ENCODE measurements around the gene B4GALNT3.
A peak's percentile ranks its signal among the peaks of the same experiment; 100 is the strongest.

The B4GALNT3 gene

DNA sequence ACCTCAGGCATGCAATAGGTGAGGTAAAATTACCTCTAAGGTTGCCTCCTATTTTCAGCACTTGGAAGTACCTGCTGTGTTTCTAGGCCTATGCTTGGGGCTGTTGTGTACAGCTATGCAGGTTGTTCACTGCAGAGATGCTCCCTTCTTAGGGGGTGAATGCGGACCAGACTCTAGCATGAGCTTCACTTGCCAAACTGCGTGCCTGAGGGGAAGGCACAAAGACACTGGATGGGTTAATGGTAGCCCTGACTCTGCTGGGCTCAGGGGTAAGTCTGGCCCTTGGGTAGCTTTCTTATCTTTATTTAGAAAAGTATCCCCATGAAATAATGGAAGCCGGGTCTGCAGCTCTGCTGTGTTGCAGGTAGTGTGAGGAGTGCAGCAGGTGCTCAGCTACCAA lies 35.7 kb downstream of the B4GALNT3 start:
- Histone ChIP-seq H3K9ac (ENCODE audit: low read depth, low read length) (no peak overlapping the region), H3K4me1 (ENCODE audit: control insufficient read depth, insufficient read depth, low read length) (no peaks in the 10 kb centered on the region), H3K9me3 (ENCODE audit: control insufficient read depth, insufficient read depth, low read length) (peaks cover 7% of the 10 kb centered on the region; the same call in 1 of the 2 replicates), H3K27ac (ENCODE audit: low read depth, low read length) (no peak overlapping the region), H3K36me3 (ENCODE audit: control insufficient read depth, insufficient read depth, low read length) (no peaks in the 10 kb centered on the region), H3K4me3 (ENCODE audit: low read depth, low read length) (no peak overlapping the region), H3K27me3 (ENCODE audit: control insufficient read depth, insufficient read depth, low read length) (no peaks in the 10 kb centered on the region)

DNA sequence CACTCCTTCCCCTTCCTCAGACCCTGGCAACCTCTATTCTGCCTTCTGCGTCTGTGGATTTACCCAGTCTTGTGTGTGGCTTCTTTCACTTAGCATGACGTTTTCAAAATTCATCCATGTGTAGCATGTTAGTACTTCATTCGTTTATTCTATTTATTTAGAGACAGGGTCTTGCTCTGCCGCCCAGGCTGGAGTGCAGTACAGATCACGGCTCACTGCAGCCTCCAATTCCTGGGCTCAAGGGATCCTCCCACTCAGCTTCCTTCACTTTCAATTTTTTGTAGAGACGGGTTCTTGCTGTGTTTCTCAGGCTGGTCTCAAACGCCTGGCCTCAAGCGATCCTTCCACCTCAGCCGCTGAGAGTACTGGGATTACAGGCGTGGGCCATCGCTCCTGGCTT lies 37.0 kb downstream of the B4GALNT3 start:
- H3K9me3 ChIP-seq (ENCODE audit: control insufficient read depth, insufficient read depth, low read length), result peaks cover 3% of the 10 kb centered on the region; the same call in 1 of the 2 replicates
- no peak overlapping the region for H3K27ac ChIP-seq (ENCODE audit: low read depth, low read length)
- H3K36me3 ChIP-seq (ENCODE audit: control insufficient read depth, insufficient read depth, low read length), result no peaks in the 10 kb centered on the region
- H3K4me1 ChIP-seq (ENCODE audit: control insufficient read depth, insufficient read depth, low read length), result no peaks in the 10 kb centered on the region
- H3K9ac ChIP-seq (ENCODE audit: low read depth, low read length), result no peak overlapping the region
- no peaks in the 10 kb centered on the region for H3K27me3 ChIP-seq (ENCODE audit: control insufficient read depth, insufficient read depth, low read length)
- H3K4me3 ChIP-seq (ENCODE audit: low read depth, low read length), result no peak overlapping the region

DNA sequence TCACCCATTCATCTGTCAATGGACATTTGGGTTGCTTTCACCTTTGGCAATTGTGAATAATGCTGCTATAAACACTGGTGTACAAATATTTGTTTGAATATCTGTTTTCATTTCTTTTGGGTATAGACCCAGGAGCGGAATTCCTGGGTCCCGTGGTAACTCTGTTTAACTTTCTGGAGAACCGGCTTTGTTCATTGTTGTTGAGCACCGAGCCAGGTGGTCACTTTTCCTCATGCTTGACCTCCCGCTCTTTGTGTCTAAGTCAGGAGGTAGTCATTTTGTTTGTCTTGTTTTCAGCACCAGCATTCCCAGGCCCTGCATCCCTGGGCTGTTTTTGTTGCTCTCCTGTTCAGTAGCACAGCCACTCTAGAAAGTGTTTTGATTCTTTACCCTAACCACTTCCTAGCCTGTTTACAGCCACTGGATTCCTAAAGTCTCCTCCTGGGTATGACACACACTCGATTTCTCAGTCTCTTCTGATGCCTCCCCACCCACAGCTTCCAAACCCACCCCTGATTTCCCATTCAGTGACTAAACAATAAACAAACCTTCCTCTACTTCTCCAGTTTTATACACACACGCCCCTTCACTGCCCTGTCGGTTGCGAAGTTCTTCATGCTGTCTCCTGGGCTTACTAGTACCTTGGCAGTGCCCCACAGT lies 37.9 kb downstream of the B4GALNT3 start:
- H3K27ac ChIP-seq (ENCODE audit: low read depth, low read length), result peak overlapping the region; percentile 28
- no peaks in the 10 kb centered on the region for H3K27me3 ChIP-seq (ENCODE audit: control insufficient read depth, insufficient read depth, low read length)
- no peaks in the 10 kb centered on the region; the same call in 1 of the 2 replicates for H3K9me3 ChIP-seq (ENCODE audit: control insufficient read depth, insufficient read depth, low read length)
- H3K4me3 ChIP-seq (ENCODE audit: low read depth, low read length), result no peak overlapping the region
- no peak overlapping the region for H3K9ac ChIP-seq (ENCODE audit: low read depth, low read length)
- 0 out of 2 replicates have a peak, but pooled peaks cover 5% of the 10 kb centered on the region for H3K4me1 ChIP-seq (ENCODE audit: control insufficient read depth, insufficient read depth, low read length)
- H3K36me3 ChIP-seq (ENCODE audit: control insufficient read depth, insufficient read depth, low read length), result no peaks in the 10 kb centered on the region

DNA sequence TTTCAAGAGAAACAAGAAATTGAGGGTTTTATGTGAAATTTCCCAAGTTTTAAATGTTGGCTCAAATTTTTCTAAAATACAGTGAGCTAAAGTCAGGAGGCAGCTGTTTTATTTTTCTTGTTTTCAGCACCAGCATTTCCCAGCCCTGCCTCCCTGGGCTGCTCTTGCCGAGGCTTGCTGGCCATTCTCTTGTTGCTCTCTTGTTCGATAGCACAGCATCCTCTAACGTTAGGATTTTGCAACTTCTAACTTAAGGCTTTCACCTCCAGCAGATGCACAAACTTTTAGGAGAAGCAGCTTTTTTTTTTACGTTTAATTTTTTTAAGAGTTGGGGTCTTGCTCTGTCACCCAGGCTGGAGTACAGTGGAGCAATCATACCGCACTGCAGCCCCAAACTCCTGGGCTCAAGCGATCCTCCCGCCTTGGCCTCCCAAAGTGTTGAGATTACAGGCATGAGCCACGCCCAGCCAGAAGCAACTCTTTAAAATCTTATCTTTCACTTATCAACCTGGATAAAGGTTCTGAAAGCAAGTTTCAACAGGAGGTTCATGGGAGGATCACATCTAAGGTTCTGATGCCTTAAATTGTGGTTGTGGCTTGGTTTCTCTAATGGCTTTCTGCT lies 40.2 kb downstream of the B4GALNT3 start:
- H3K9ac ChIP-seq (ENCODE audit: low read depth, low read length), result no peak overlapping the region
- H3K4me3 ChIP-seq (ENCODE audit: low read depth, low read length), result no peak overlapping the region
- no peaks in the 10 kb centered on the region for H3K36me3 ChIP-seq (ENCODE audit: control insufficient read depth, insufficient read depth, low read length)
- no peaks in the 10 kb centered on the region for H3K9me3 ChIP-seq (ENCODE audit: control insufficient read depth, insufficient read depth, low read length)
- no peaks in the 10 kb centered on the region for H3K27me3 ChIP-seq (ENCODE audit: control insufficient read depth, insufficient read depth, low read length)
- no peak overlapping the region for H3K27ac ChIP-seq (ENCODE audit: low read depth, low read length)
- H3K4me1 ChIP-seq (ENCODE audit: control insufficient read depth, insufficient read depth, low read length), result 0 out of 2 replicates have a peak, but pooled peaks cover 11% of the 10 kb centered on the region

DNA sequence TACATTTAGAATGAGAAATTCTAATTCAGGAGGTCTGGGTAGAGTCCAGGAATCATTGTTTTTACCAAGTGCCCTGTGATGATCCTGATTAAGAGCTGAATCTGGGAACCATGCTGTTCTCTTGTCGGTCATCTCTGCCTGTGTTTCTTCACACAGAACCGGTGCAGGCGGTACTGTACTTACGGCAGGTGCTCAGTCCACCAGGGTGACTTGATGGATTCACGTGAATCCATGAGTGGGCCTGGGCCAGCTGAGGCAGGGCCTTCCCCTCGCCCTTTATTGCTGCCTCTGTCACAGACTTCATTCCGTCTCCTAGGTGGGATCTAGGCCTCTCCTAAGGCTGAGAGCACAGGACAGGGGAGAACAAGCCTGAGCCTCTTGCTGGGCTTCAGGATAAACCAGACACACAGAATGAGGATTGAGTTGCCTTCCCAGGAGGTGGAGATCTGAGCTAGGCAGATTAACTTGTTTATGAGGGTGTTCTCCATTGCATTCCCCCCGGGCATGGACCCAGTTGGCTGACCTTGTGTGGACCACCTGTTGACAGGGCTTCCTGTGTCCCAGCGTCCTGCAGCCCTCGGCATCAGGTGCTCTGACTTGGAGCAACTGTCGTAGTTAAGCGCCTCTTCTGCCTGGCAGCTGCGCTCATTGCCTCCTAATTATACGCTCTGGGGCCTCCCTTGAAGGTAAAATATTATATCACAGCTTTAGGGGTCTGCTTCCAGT lies 42.1 kb downstream of the B4GALNT3 start:
- Histone ChIP-seq H3K9me3 (ENCODE audit: control insufficient read depth, insufficient read depth, low read length) (no peaks in the 10 kb centered on the region), H3K27ac (ENCODE audit: low read depth, low read length) (no peak overlapping the region), H3K27me3 (ENCODE audit: control insufficient read depth, insufficient read depth, low read length) (no peaks in the 10 kb centered on the region), H3K4me3 (ENCODE audit: low read depth, low read length) (no peak overlapping the region), H3K36me3 (ENCODE audit: control insufficient read depth, insufficient read depth, low read length) (no peaks in the 10 kb centered on the region), H3K4me1 (ENCODE audit: control insufficient read depth, insufficient read depth, low read length) (0 out of 2 replicates have a peak, but pooled peaks cover 11% of the 10 kb centered on the region), H3K9ac (ENCODE audit: low read depth, low read length) (no peak overlapping the region)

DNA sequence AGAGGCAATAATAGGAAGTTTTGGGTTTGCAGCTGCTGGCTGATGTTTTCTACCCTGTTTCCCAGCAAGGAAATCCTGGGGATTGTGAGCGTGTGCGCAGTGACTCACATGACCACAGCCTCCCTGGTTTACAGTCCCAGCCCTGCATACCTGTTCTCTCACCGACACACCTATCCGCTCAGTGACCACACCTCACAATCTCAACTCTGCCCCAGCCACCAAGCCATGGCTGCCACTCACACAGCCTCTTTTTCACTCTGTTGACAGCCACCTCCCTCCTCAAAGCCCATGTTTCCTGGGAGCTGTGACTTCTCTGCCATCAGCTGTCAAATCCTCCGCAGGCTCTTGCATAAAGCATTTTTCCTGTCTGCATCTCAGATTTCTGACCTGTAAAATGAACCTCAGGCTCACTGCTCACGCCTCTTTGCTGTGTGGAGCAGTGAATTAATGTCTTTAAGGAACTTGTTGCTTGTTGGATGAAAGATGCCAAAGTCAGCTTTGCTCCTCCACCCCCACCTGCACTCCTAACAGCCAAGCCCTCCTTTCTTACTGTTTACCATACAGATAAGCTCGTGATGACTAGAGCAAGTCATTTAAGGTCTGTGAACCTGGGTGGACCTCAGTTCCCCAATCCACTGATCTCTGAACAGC lies 43.5 kb downstream of the B4GALNT3 start:
- no peaks in the 10 kb centered on the region for H3K9me3 ChIP-seq (ENCODE audit: control insufficient read depth, insufficient read depth, low read length)
- 0 out of 2 replicates have a peak, but pooled peaks cover 11% of the 10 kb centered on the region for H3K4me1 ChIP-seq (ENCODE audit: control insufficient read depth, insufficient read depth, low read length)
- H3K4me3 ChIP-seq (ENCODE audit: low read depth, low read length), result no peak overlapping the region
- no peaks in the 10 kb centered on the region for H3K27me3 ChIP-seq (ENCODE audit: control insufficient read depth, insufficient read depth, low read length)
- no peaks in the 10 kb centered on the region for H3K36me3 ChIP-seq (ENCODE audit: control insufficient read depth, insufficient read depth, low read length)
- no peak overlapping the region for H3K9ac ChIP-seq (ENCODE audit: low read depth, low read length)
- peak overlapping the region; percentile 80 for H3K27ac ChIP-seq (ENCODE audit: low read depth, low read length)

DNA sequence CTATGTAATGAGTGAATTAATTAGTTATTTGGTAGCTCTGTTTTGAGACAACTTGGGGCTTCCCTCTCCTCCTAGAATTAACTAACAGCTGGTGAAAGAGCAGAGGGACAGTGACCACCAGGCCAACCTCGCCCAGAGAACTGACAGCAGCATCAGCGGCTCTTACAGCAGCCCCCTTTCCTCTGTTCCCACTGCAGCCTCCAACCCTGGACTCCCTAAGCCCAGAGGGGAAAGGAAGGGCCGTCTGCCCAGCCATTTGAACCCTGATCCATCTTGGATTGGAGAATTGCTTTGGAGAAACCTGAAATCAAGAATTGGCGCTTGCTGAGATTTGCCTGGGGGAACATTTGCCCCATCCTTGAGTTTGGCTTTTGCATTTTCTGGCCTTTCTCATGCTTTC lies 45.5 kb downstream of the B4GALNT3 start:
- no peaks in the 10 kb centered on the region for H3K36me3 ChIP-seq (ENCODE audit: control insufficient read depth, insufficient read depth, low read length)
- no peak overlapping the region for H3K27ac ChIP-seq (ENCODE audit: low read depth, low read length)
- no peaks in the 10 kb centered on the region for H3K9me3 ChIP-seq (ENCODE audit: control insufficient read depth, insufficient read depth, low read length)
- H3K4me1 ChIP-seq (ENCODE audit: control insufficient read depth, insufficient read depth, low read length), result peaks cover 29% of the 10 kb centered on the region
- H3K27me3 ChIP-seq (ENCODE audit: control insufficient read depth, insufficient read depth, low read length), result no peaks in the 10 kb centered on the region
- H3K9ac ChIP-seq (ENCODE audit: low read depth, low read length), result no peak overlapping the region
- no peak overlapping the region for H3K4me3 ChIP-seq (ENCODE audit: low read depth, low read length)

DNA sequence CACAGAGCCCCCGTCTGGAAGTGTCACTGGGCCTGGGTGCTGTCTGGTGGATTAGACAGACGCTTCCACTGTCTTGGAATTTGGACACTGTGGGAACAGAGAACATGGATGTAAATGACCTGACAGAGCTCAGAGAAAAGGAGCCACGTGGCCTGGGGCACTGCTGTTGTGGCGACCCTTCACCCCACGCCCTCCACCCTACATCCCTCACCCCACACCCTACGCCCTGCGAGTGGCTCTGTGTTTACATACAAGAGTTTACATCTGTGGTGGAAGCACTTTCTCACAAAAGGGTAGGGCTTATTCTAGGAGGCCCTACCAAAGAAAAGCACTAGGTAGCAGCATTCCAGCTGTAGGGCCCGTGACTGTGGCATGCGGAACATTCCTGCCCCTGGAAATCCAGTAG lies 47.7 kb downstream of the B4GALNT3 start:
- Histone ChIP-seq H3K27me3 (ENCODE audit: control insufficient read depth, insufficient read depth, low read length) (no peaks in the 10 kb centered on the region), H3K36me3 (ENCODE audit: control insufficient read depth, insufficient read depth, low read length) (no peaks in the 10 kb centered on the region), H3K4me1 (ENCODE audit: control insufficient read depth, insufficient read depth, low read length) (peaks cover 28% of the 10 kb centered on the region), H3K4me3 (ENCODE audit: low read depth, low read length) (no peak overlapping the region), H3K27ac (ENCODE audit: low read depth, low read length) (no peak overlapping the region), H3K9me3 (ENCODE audit: control insufficient read depth, insufficient read depth, low read length) (no peaks in the 10 kb centered on the region), H3K9ac (ENCODE audit: low read depth, low read length) (no peak overlapping the region)

DNA sequence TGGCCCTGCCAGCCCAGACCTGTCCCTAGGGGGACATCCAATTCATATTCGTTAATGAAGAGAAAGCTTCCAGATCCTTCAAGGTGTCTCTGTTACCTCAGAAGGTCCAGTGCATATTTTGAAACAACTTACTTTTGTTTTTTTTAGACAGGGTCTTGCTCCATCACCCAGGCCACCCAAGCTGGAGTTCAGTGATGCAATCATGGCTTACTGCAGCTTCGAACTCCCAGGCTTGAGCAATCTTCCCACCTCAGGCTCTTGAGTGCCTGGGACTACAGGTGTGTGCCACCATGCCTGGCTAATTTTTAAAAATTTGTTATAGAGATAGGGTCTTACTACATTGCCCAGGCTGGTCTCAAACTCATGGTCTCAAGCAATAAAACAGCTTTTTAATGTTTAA lies 48.4 kb downstream of the B4GALNT3 start:
- Histone ChIP-seq H3K4me3 (ENCODE audit: low read depth, low read length) (no peak overlapping the region), H3K9me3 (ENCODE audit: control insufficient read depth, insufficient read depth, low read length) (no peaks in the 10 kb centered on the region), H3K9ac (ENCODE audit: low read depth, low read length) (no peak overlapping the region), H3K4me1 (ENCODE audit: control insufficient read depth, insufficient read depth, low read length) (peaks cover 25% of the 10 kb centered on the region), H3K36me3 (ENCODE audit: control insufficient read depth, insufficient read depth, low read length) (no peaks in the 10 kb centered on the region), H3K27ac (ENCODE audit: low read depth, low read length) (no peak overlapping the region), H3K27me3 (ENCODE audit: control insufficient read depth, insufficient read depth, low read length) (no peaks in the 10 kb centered on the region)

DNA sequence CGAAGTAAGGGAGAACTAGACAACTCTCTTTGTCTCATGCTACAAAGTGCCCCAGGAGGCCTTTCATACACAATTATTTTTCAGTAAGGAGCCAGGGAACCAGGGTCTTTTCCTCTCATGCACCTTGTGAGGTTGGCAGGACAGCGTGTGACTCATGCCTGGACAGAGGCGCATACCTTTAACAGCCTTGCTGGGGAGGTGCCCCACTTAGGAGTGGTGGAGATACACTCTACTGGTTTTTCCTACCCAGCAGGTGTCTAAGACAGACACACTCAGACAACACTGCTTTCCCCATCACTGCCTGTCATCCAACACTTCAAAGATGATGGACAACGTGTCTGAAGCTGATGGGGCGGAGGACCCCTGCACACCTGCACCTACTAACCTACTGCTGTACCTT lies 49.1 kb downstream of the B4GALNT3 start:
- Histone ChIP-seq H3K4me3 (ENCODE audit: low read depth, low read length) (no peak overlapping the region), H3K27me3 (ENCODE audit: control insufficient read depth, insufficient read depth, low read length) (no peaks in the 10 kb centered on the region), H3K27ac (ENCODE audit: low read depth, low read length) (peak overlapping the region; percentile 90), H3K4me1 (ENCODE audit: control insufficient read depth, insufficient read depth, low read length) (peaks cover 23% of the 10 kb centered on the region), H3K9me3 (ENCODE audit: control insufficient read depth, insufficient read depth, low read length) (no peaks in the 10 kb centered on the region), H3K9ac (ENCODE audit: low read depth, low read length) (no peak overlapping the region), H3K36me3 (ENCODE audit: control insufficient read depth, insufficient read depth, low read length) (no peaks in the 10 kb centered on the region)
